Fibroblast of skin of back (primary cell): Measurements from ENCODE around the gene IGFBP2.

Experiments used
- DNase-seq: peaks from one replicate; pipeline ENCODE4 v3.0.0-alpha.2; 2013

IGFBP2 gene

DNA sequence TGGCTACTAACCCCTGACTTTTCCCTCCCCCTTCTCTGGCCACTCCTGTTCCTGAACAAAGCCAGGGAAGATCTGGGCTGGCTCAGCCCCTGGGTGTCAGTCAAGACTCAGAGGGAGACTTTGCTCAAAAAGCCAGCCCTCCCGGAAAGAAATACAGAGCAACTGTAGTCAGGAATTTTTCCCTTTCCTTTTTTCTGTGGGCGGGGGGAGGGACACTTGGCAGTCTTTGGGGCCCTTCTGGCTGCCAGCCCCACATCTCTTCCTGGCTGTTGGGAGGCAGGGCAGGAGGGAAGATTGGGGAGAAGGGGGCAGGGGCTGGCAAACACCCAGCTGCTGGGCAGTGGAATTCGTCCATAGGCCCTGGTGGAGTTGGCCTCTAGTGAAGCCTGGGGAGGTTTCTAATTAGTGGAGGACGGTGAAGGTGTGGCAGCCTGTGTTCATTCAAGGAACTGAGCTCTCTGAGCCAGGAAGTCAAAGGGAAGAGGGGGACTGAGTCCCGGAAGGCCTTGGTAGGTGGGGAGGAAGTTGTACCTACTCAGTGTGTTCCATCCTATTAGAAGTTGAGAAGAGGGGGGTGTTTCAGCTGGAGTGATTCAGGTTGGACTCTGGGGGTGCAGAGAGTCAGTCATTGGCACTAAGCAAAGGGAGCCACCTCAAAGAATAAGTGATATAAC lies 10.9 kb downstream of the IGFBP2 start:
- peak; percentile 53 for DNase-seq

DNA sequence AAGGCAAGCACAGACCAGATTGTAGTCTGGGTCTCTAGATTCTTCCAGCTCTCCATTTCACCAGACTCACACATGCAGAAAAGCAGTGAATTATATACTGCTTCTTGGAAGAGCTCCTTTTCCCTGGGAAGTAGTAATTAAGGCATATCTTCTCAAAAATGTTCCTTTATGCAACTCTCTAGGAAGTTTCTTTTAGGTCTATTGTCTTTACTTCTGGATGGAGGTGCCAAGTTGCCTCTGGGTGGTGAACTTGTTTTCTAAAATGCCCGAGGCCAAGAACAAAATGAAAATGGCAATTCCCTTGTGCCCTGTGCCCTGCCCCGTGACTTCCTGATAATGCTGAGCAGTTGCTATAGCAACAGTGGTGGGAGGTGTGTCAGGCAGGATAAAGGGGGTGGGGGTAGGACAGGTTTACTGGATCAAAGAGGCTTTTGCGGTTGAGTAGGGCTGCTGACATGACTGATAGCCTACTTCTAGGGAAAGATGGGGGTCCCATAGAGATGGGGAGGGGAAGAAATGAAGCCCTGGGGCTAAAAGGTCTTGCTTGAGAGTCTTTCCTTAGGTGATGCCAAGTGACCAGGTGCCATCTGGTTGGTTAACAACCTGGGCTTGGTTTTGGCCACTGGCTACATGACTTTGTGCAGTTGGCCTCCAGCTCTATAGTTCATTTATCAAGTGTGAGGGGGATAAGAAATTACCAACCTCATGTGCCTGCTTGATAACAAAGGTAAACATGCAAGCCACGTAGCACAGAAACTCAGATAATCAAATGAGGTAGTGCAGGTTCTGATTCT lies 11.8 kb downstream of the IGFBP2 start:
- DNase-seq = no peak

DNA sequence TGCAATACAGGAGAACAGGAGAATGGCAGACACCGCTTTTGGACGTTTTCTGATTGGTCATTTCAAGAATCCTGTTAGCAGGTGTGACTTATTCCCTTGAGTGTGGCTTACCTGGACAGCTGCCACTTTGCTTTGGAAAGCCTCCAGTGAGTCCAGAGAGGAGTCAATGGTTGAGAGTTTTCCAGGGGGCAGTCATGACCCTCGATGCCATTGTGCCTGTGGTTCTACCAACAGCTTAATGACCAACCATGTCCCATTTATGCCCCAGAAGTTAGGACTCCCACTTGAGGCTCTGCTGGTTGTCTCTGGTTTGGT lies 12.4 kb downstream of the IGFBP2 start:
- DNase-seq = no peak

DNA sequence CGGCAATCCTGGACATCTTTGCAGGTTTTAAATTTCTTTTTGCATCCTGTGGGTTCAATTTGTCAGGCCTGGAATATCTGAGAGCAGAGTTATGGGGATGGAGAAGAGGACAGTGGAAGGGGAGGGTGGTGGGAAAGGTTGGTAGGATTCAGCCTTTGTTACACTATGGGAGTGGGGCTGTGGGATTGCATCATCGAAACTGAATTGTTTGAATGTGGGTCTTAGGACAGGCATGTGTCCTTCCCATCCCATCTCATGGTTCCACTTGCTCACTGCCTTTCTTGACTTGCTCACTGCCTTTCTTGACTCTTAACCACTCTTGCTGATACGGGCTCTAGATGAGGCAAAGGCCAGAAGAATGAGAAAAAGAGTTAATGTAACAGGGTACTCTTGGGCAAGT lies 12.9 kb downstream of the IGFBP2 start:
- no peak for DNase-seq

DNA sequence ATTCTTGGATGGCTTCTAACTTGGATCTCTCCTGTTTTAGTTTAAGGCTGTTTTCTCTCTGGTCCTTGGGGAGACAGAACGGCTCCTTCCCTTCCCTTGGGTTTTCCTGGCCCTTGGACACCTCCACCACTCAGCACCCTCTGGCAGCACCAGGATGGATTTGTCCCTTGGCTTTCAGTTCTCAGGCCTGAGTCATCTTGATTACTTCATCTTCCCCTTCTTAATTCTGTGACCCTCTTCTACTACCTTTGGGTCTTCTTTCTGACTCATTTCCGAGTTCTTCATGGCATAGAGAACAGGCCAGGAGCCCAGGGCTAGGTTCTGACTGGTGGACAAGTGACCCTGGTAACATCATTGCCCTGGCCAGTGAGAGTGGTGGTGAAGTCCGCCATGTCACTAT lies 14.9 kb downstream of the IGFBP2 start:
- DNase-seq = peak; percentile 58

DNA sequence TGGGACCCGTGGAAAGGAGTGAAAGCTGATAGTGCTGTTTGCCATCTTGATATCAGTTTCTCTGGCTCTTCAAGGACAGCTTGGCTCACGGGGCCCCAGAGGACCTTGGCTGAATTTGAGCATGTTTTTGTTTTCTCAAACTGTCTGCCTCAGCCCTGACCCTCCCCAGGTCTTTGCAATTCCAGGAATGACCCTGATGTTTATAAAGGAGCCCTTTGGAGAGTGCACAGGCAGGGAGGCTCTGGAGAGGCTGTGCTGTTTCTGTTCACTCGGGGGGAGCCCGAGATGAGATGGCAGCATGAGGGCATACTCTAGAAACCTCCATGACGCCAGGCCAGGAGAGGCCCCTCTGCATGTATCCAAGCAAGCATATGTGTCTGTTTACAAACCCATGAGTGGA lies 16.4 kb downstream of the IGFBP2 start:
- DNase-seq = no peak

DNA sequence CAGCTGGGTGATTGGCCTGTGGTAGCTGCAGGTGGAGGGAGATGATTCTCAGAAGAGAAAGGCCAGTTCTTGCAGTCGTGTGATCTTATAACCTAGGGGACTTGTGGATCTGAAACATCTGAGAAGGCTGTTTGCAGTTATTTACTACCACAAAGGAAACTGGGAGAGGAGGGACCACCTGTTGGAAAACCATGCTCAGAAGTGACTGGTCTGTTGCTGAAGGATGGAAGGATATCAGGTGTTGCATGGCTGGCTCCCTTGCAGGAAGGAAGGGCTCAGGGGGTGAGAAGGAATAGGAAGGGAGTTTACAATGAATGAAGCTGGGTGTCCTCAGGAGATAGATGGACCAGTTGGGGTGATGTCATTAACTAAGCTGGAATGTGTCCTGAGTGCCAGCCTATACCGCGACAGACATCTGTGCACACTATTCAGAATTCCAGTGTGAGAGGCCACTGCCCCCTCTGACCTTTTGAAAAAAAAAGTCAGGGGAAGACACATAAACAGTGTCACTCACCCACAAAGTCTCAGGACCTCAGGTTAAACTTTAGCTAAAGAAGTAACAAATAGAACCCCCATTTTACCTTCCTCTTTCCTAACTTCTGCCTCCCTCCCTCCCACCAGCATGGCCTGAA lies 17.5 kb downstream of the IGFBP2 start:
- DNase-seq = no peak

DNA sequence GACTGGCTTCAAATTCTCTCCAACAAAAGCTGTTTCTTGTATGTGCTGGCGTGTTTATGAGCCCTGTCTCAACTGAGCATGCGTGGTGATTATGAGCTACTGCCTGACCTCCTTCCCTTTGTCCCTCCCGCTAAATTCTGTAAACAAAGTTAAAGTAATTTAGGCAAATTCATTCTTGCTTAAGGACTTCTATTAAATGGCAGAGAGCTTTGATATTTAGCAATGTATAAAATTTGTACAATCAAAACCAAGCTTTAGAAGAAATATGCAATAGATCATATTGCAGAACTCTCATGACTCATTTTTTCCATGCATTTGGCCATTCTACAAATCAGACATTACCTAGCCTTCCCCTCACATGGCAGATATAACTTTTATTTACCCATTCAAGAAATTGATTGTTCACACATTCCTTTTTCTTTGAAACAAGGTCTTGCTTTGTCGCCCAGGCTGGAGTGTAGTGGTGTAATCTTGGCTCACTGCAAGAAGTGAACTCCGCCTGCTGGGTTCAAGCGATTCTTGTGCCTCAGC lies 18.2 kb downstream of the IGFBP2 start:
- DNase-seq = peak; percentile 77

DNA sequence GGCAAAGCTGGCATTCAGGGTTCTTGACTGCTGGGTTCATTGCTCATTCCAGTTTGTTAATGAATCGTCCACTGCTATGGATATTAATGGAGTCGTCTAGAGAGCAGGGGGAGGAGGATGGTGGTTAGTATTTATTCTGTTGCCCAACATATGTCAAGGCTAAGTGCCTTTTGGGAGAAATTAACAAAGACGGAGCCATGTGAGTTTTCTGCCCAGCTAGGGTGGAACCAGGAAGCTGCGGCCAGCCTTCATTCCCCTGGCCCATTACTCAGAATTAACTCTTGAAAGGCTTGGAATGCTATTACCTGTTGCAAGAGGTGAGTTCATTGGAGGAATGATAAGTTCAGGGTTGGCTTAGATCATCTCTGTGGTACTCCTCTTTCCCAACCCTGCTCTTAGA lies 19.3 kb downstream of the IGFBP2 start:
- no peak for DNase-seq

DNA sequence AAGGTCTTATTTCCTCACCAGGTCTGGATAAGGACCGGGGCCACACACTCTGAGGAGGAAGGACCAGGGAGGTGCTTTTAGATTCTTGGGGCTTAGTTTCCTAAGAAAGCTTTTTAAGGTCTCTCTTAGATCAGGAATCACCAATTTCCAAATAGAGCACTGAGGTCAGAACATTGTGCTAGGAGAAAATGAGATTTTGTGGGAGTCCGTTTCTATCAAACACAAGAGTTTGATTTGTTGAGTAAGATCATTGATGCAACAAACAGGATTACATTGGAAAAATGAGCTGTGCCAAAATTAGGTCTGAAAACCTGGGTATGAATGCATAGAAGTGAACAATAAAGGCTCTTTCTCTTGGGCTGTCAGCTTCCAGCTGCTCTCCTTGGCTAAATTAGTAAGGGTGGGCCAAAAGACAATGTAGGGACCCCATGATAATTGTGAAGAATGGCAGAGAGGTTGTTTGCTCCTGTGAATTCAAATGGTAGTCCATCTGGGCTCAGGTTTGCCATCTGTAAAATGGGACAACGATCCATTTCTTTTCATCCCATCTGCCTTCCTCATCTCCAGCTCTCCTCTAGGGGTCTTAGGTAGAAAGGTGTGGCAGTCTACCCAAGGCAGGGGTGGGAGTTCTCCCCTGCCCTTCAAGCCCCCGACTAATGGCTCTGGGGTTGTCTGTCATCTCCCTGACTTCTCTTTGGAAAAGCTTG lies 20.0 kb downstream of the IGFBP2 start:
- no peak for DNase-seq

DNA sequence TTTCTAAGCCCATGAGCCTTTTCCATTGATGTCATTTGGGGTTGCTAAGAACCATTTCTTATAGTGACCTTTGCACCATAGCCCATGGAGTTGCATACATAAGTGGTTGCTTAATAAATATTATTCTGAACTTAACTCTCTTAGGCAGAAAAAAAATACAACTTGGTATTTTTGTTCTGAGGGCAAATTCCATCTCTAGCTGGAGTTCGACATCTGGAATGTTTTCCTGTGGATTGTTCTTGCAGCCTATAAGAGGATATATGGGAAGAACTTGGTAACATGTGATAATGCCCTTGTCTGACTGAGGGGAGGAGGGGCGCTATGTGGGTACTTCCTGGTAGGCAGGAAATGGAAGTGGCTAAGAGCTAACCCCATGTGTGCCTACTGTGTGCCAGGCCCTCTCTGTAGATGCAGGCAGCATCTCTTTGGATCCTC lies 20.7 kb downstream of the IGFBP2 start:
- peak; percentile 84 for DNase-seq

DNA sequence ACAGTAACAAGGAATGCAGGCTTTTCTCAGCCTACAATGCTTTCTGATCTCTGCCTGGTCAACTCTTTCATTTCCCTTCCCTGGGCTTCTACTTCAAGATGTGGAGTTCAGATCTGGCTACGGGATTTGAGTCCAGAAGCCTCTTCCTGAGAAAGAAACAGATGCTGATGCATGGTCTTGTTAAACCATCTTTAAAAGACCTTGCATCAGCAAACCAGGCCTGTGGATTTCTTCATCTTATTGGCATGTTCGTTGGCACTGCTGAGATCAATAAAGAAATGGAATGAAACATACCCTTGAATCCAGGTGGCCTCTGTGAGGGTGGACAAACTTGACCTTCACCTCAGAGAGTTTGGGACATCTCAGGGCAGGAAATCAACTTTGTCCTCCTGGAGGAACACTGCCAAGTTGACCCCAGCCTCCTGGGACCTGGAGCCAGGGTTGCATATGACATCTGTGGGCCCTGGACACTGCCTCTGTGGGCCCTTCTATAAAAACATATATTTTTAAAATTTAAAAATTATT lies 21.4 kb downstream of the IGFBP2 start:
- DNase-seq = no peak

DNA sequence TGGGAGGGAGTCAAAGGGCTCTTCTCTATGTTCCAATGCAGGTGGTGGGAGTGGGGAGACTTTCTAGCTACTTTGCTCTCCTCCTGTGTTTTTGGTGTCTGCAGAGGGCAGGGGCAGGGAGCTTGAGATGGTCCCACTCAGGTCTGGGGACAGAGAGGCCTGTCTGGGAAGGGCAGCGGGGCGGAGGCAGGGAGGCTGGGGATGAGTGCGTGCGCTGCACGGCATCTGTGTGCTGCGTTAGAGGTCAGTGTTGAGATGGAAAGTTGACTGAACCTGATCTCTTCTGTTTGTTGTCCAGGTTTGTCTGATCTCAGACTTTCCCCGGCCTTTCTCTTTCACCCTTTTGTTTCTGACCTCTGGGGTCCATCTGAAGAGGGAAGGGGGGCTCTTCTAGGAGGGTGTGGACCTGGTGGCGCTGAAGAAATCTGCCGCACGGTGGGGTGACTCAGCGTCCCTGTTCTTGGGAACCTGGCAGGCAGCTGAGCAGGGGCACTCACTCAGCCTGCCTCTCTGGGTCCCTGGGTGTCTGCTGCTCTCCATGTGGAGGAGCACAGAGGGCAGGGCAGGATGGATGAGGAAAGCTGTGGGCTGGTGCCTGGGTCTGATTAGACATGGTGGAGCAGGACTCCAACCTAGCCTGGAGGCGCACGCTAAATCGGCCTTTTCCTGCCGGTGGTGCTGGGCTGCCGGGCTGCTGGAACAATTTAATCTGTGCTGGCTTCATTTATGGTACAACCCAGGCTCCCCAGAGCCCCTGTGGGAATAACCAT lies 24.1 kb downstream of the IGFBP2 start:
- peak; percentile 42 for DNase-seq

DNA sequence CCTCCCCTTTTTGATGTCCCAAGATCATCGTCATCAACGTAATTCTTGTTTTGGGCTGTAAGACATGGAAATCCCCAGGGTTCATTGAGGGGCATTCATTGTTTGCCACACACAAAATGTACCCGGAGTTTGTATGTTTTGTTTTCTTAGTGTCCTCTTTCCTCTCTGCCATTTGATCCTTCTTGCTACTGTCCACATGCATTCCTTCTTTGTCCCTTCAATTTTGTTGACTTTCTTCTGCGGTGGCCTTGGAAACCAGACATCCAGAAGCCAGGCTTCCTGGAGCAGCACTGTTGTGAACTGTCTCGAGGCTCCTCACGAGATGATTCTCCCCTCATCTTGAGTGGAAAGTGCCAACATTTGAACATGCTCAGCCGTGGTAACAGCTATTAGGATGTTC lies 24.8 kb downstream of the IGFBP2 start:
- peak; percentile 49 for DNase-seq

DNA sequence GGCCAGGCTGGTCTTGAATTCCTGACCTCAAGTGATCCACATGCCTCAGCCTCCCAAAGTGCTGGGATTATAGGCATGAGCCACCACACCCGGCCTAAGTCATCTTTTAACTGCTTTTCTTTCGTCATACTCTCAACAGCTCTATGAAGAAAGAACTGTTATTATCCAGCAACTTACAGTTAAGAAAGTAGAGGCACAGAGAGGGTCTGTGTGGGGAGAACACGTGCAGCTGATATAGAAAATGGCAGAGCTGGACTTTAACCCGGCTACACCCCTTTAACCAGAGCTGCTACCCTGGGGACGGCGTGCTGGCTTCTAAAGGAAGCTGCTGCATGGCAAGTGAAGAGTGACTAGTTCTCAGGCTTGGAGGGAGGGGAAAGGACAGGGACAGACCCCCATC lies 25.5 kb downstream of the IGFBP2 start:
- no peak for DNase-seq

DNA sequence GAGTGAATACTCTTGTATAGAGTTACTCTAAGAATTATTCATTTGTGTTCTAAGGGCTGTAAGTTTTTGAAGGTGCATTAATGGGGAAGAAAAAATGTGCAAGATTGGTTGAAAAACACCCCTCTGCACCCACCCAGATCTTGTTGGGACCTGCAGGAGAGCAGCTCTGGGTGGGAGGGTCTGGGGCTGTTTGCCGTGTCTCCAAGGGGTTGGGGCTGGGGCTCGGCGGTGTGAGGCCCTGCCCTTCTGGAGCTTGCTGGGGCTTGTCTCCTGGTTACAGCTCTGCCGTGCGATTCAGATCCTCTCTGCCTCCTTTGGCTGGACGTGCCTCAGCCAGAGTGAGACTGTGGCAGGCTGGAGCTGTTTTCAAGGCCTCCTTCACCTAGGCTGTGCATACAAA lies 26.1 kb downstream of the IGFBP2 start:
- DNase-seq = no peak

DNA sequence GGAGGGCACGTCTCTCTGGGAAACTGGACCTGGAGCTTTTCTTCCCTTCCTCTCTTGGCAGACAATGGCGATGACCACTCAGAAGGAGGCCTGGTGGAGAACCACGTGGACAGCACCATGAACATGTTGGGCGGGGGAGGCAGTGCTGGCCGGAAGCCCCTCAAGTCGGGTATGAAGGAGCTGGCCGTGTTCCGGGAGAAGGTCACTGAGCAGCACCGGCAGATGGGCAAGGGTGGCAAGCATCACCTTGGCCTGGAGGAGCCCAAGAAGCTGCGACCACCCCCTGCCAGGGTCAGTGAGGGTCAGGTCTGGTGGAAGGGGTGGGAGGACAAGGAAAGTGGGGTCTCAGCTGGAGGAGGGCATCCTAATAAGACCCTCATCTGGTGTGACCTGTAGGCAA lies 27.3 kb downstream of the IGFBP2 start:
- no peak for DNase-seq

DNA sequence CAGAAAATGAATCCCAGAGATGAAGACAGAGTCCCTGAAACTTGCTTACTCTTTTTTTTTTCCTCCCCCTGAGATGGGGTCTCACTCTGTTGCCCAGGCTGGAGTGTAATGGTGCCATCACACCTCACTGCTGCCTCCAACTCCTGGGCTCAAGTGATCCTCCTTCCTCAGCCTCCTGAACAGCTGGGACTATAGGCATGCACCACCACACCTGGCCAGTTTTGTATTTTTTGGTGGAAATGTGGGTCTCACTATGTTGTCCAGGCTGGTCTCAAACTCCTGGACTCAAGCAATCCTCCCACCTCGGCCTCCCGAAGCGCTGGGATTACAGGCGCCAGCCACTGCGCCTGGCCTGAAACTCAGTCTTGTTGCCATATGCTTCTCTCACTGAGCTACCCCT lies 27.8 kb downstream of the IGFBP2 start:
- no peak for DNase-seq

DNA sequence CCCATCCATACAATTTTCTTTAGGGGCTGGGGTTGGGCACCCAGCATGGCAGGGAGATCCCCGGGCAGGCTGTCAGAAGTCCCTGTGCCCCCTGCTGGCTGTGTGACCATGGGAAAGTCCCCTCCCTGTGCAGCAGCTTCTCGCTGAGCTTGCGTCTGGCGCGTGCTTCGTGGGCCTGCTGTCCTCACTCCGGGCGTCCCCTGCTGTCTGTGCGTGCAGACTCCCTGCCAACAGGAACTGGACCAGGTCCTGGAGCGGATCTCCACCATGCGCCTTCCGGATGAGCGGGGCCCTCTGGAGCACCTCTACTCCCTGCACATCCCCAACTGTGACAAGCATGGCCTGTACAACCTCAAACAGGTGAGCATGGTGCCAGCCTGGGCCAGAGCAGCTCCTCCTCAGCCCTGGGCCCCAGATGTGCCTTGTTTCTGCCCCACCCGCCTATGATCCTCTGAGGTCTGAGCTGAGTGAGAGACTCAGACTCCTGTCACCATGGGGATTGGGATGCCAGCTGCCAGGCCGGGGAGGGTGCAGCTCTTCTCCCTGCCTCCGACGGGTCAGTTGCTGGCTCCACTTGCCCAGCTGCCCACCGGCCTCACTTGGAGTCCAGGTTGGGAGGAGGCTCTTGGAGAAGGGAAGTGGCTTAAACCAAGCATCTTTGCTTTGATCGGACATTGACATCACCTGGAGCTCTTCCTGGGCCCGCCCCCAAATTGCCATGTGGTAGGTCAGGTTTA lies 28.6 kb downstream of the IGFBP2 start:
- DNase-seq = no peak

DNA sequence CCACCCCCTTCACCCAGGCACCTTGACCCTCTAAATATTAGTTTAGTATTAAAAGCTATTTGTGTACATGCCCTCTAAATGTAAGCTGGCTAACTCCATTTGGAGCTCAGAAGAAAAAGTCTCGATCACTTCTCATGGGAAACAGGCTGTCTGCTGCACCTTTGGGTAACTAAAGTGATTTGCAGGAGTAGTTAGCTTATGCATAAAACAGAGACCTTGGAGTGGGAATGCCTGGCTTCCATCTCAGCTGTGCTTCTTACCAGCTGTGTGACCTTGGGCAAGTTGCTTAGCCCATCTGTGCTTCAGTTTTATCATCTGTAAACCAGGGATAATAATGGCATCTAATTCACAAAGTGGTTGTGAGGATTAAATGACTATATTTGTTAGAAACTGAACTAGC lies 29.9 kb downstream of the IGFBP2 start:
- DNase-seq = no peak

DNA sequence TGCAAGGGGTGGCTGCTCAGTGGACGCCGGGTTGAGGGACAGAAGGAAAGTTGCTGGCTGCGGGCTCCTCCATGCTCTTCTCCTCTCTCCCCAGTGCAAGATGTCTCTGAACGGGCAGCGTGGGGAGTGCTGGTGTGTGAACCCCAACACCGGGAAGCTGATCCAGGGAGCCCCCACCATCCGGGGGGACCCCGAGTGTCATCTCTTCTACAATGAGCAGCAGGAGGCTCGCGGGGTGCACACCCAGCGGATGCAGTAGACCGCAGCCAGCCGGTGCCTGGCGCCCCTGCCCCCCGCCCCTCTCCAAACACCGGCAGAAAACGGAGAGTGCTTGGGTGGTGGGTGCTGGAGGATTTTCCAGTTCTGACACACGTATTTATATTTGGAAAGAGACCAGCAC lies 30.6 kb downstream of the IGFBP2 start:
- DNase-seq = no peak
